ENCODE measurements around the gene SP140. TPM values are rescaled to one million over a fixed set of nuclear protein-coding genes. Genes with fewer than 3 reads are reported as not detected.
"Not testable (repeated sequence)": the region's sequence is repeated elsewhere in the genome, so short reads cannot be mapped to it uniquely, and the experiment has no call there.

The SP140 gene
- total and polyA plus RNA-seq, 2 of the 13 experiments (the other 11 are each of a cell fraction or from before 2014, with no cell fraction given), result 0.57 to 0.80 TPM

DNA sequence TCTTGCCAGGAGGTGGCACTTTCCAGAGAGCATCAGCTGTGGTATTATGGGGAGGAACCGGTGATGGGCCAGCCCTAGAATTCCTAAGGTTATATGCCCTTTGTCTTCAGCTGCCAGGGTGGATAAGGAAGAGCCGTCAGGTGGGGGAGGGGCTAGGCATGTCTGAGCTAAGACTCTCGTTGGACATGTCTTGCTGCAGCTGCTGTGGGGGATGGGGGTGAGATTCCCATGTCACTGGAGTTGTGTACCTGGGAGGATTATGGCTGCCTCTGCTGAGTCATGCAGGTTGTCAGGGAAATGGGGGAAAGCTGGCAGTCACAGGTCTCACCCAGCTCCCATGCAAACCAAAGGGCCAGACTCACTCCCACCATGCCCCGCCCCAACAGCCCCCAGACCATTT is 39.4 kb downstream of the SP140 start:
- ATAC-seq, FAIRE-seq, POLR2A ChIA-PET: not testable (repeated sequence)

More for the DNA sequence above, 39.4 kb downstream of the SP140 start:
- H2AFZ ChIP-seq (ENCODE audit: low read length); intact Hi-C loops (cut with micrococcal nuclease; ENCODE audit: unreplicated experiment); BruUV-seq (replicated peaks); in situ Hi-C loops (cut with HindIII; ENCODE audit: extremely low pct_ligation_motif_present, low pct_unique_long_range_greater_than_20kb); H3K79me2 ChIP-seq (ENCODE audit: insufficient read depth, low read length); DNase-seq (ENCODE audit: low spot score); H3K4me1 ChIP-seq (ENCODE audit: insufficient read depth, low read length); CTCF ChIA-PET (ENCODE audit: low intra/inter-chr PET ratio, low total read pairs); H3K9me3 ChIP-seq (ENCODE audit: low read length); H3K4me3 ChIP-seq (replicated peaks in 1 of 3; ENCODE audit: insufficient read depth in 1 of 3, low read depth in 2 of 3, low read length in 3 of 3); H3K9ac ChIP-seq (ENCODE audit: insufficient read depth, low read depth, low read length); H4K20me1 ChIP-seq (ENCODE audit: insufficient read depth, low read length); H3K36me3 ChIP-seq (replicated peaks in 1 of 2; ENCODE audit: control insufficient read depth in 1 of 2, insufficient read depth in 2 of 2, low read length in 2 of 2); H3K27ac ChIP-seq (ENCODE audit: extremely low read length, insufficient read depth, low read length): not testable (repeated sequence)
- TF ChIP-seq, protein P1, sequence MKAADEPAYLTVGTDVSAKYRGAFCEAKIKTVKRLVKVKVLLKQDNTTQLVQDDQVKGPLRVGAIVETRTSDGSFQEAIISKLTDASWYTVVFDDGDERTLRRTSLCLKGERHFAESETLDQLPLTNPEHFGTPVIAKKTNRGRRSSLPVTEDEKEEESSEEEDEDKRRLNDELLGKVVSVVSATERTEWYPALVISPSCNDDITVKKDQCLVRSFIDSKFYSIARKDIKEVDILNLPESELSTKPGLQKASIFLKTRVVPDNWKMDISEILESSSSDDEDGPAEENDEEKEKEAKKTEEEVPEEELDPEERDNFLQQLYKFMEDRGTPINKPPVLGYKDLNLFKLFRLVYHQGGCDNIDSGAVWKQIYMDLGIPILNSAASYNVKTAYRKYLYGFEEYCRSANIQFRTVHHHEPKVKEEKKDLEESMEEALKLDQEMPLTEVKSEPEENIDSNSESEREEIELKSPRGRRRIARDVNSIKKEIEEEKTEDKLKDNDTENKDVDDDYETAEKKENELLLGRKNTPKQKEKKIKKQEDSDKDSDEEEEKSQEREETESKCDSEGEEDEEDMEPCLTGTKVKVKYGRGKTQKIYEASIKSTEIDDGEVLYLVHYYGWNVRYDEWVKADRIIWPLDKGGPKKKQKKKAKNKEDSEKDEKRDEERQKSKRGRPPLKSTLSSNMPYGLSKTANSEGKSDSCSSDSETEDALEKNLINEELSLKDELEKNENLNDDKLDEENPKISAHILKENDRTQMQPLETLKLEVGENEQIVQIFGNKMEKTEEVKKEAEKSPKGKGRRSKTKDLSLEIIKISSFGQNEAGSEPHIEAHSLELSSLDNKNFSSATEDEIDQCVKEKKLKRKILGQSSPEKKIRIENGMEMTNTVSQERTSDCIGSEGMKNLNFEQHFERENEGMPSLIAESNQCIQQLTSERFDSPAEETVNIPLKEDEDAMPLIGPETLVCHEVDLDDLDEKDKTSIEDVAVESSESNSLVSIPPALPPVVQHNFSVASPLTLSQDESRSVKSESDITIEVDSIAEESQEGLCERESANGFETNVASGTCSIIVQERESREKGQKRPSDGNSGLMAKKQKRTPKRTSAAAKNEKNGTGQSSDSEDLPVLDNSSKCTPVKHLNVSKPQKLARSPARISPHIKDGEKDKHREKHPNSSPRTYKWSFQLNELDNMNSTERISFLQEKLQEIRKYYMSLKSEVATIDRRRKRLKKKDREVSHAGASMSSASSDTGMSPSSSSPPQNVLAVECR (CRISPR knock-in tag; IDR thresholded peaks at IDR 0.05; ENCODE audit: borderline replicate concordance), result 0 out of 2 replicates have a peak, but pooled peaks have one; percentile 14
- TF ChIP-seq MAFG (CRISPR knock-in tag; IDR thresholded peaks at IDR 0.05) (0 out of 2 replicates have a peak, but pooled peaks have one; percentile 51), NFE2L2 (IDR thresholded peaks at IDR 0.05; ENCODE audit: low read length) (peak; percentile 27; the same call in 1 of the 2 replicates), NFE2 (CRISPR knock-in tag; IDR thresholded peaks at IDR 0.05) (peak; percentile 58; the same call in 1 of the 2 replicates)
- peak overlapping the region; percentile 26; the same call in 1 of the 2 replicates for H3K4me2 ChIP-seq (ENCODE audit: low read depth, low read length)
- H3K27me3 ChIP-seq (ENCODE audit: control insufficient read depth in 1 of 2, insufficient read depth in 2 of 2, low read length in 2 of 2), result peaks cover 0 to 23% of the 10 kb centered on the region in 2 experiments; a peak in 3 of 5 replicates
- WGBS (ENCODE audit: low lambda C conversion rate), result 15% methylated on average over 4 of the region's 4 CpGs
